ENCODE data around the gene ATF1. TPM values are rescaled to one million over a fixed set of nuclear protein-coding genes. Genes with fewer than 3 reads are reported as not detected.
A peak's percentile ranks its signal among the peaks of the same experiment; 100 is the strongest.

Gene ATF1
- total RNA-seq, 4 donors from 2014 or later = 17.2 to 29.3 (median 19.4) TPM

- H3K27ac ChIP-seq = no peak overlapping the region
- ATAC-seq = no peak
- H3K9me3 ChIP-seq = no peaks in the 10 kb centered on the region
- TF ChIP-seq POLR2A (IDR thresholded peaks at IDR 0.05) (no peak), POLR2AphosphoS5 (IDR thresholded peaks at IDR 0.05) (no peak), EP300 (IDR thresholded peaks at IDR 0.05) (no peak)
- TF ChIP-seq, protein P1, sequence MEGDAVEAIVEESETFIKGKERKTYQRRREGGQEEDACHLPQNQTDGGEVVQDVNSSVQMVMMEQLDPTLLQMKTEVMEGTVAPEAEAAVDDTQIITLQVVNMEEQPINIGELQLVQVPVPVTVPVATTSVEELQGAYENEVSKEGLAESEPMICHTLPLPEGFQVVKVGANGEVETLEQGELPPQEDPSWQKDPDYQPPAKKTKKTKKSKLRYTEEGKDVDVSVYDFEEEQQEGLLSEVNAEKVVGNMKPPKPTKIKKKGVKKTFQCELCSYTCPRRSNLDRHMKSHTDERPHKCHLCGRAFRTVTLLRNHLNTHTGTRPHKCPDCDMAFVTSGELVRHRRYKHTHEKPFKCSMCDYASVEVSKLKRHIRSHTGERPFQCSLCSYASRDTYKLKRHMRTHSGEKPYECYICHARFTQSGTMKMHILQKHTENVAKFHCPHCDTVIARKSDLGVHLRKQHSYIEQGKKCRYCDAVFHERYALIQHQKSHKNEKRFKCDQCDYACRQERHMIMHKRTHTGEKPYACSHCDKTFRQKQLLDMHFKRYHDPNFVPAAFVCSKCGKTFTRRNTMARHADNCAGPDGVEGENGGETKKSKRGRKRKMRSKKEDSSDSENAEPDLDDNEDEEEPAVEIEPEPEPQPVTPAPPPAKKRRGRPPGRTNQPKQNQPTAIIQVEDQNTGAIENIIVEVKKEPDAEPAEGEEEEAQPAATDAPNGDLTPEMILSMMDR (IDR thresholded peaks at IDR 0.05) = no peak
- no peak overlapping the region for H3K4me3 ChIP-seq
- no peaks in the 10 kb centered on the region for H3K4me1 ChIP-seq
- no peaks in the 10 kb centered on the region for H3K27me3 ChIP-seq
- peaks cover 0 to 50% of the 10 kb centered on the region in 2 donors for H3K36me3 ChIP-seq
- WGBS, 2 donors (ENCODE audit: low coverage in 1 of 2) = 97 to 100% methylated on average over 2 to 4 of the region's 4 CpGs
Observed at GRCh38 chr12:50750366-50750765, 13.5 kb upstream of the ATF1 start.

GRCh38 chr12:50751948-50752721 lies 11.8 kb upstream of the ATF1 start:
- no peak for ATAC-seq
- Histone ChIP-seq H3K27me3 (no peaks in the 10 kb centered on the region), H3K4me1 (no peaks in the 10 kb centered on the region), H3K4me3 (no peak overlapping the region), H3K27ac (peak overlapping the region in 1 of 4 donors; percentile 4), H3K9me3 (no peaks in the 10 kb centered on the region), H3K36me3 (peaks cover 0 to 35% of the 10 kb centered on the region in 2 donors)
- TF ChIP-seq POLR2A (IDR thresholded peaks at IDR 0.05) (no peak), POLR2AphosphoS5 (IDR thresholded peaks at IDR 0.05) (no peak)
- TF ChIP-seq, protein P1 (IDR thresholded peaks at IDR 0.05) = no peak
- 70 to 75% methylated on average over 5 to 6 of the region's 6 CpGs for WGBS, 2 donors (ENCODE audit: low coverage in 1 of 2)

DNA sequence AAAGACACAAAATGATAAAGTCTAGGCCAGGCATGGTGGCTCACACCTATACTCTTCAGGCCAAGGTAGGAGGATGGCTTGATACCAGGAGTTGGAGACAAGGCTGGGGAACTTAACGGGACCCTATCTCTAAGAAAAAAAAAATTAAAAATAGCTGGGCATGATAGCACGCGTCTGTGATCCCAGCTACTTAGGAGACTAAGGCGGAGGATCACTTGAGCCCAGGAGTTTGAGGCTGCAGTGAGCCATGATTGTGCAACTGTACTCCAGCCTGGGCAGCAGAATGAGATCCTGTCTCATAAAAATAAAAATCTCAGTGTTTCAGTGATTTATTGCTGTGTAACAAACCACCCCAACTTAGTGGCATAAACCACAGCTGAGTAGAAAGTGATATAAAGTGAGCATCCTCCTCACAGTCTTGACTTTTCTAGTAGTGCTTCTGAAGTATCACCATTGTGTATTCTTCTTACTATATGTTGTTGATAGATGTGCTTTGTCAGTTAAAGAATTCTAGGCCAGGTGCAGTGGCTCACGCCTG lies 10.6 kb upstream of the ATF1 start:
- no peak overlapping the region for H3K27ac ChIP-seq
- H3K36me3 ChIP-seq = peaks cover 0 to 25% of the 10 kb centered on the region in 2 donors
- WGBS, 2 donors (ENCODE audit: low coverage in 1 of 2) = 89 to 91% methylated on average over 3 to 5 of the region's 5 CpGs
- no peak overlapping the region for H3K4me3 ChIP-seq
- no peaks in the 10 kb centered on the region for H3K9me3 ChIP-seq
- ATAC-seq = no peak
- no peaks in the 10 kb centered on the region for H3K4me1 ChIP-seq
- no peaks in the 10 kb centered on the region for H3K27me3 ChIP-seq
- TF ChIP-seq POLR2A (IDR thresholded peaks at IDR 0.05) (no peak), EP300 (IDR thresholded peaks at IDR 0.05) (no peak), POLR2AphosphoS5 (IDR thresholded peaks at IDR 0.05) (no peak)
- TF ChIP-seq, protein P1 (IDR thresholded peaks at IDR 0.05) = no peak

- H3K27me3 ChIP-seq = no peaks in the 10 kb centered on the region
- peak overlapping the region; percentile 83 to 99 (median 97) for H3K27ac ChIP-seq
- no peaks in the 10 kb centered on the region for H3K9me3 ChIP-seq
- peak overlapping the region; percentile 77 to 97 for H3K4me3 ChIP-seq
- H3K36me3 ChIP-seq = no peaks in the 10 kb centered on the region
- H3K4me1 ChIP-seq = peaks cover 0 to 62% (median 7%) of the 10 kb centered on the region in 3 donors
- WGBS, 2 donors (ENCODE audit: low coverage in 1 of 2) = no CpG with 5 or more reads among the region's 91 CpGs
- peak; percentile 76 for ATAC-seq
- TF ChIP-seq, protein P1 (IDR thresholded peaks at IDR 0.05) = peak in 2 of 4 experiments; percentile 8 to 13
- TF ChIP-seq POLR2AphosphoS5 (IDR thresholded peaks at IDR 0.05) (no peak), EP300 (IDR thresholded peaks at IDR 0.05) (no peak), POLR2A (IDR thresholded peaks at IDR 0.05) (no peak)
Observed at GRCh38 chr12:50764286-50765094, 589 bp downstream of the ATF1 start.

All from gastroesophageal sphincter (tissue), 4 donors.